ENCODE data around the gene MYDGF. TPM values are rescaled to one million over a fixed set of nuclear protein-coding genes. Genes with fewer than 3 reads are reported as not detected.

MYDGF gene
- total and polyA plus RNA-seq, 9 of the 15 experiments (the other 6 are each of a cell fraction or from before 2014, with no cell fraction given) = 4.2 to 141 (median 82.1) TPM

DNA sequence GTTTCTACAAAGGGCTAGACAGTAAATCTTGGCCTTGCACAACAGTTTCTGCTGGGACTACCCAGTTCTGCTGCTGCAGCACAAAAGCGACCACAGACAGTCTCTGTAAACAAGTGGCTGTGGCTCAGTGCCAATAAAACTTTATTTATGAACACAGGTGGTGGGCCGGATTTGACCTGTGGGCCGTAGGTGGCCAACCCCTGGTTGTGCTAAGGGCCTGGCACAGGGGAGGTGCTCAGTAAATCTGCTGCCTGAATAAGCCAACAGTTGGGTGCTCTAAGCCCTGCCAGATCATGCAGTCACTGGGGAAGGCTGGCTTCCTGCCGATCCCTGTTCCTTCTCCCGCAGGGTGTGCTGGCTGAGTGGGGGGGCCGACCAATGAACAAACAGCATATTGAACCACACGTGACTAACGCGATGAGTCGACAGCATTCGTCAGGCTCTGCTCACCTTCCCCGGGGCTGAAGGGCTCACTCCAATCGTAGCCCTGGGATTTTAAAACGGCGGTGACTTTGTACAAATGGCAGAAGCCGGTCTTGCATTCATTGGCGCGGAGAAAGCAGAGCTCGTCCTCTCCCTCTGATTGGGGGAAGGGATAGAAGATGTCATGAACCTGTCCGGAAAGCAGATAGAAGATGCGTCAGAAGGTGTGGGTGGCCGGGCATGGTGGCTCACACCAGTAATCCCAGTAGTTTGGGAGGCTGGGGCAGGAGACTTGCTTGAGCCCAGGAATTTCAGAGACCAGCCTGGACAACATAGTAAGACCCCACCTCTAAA, 24.3 kb upstream of the MYDGF start:
- no peak overlapping the region; the same call in 2 of the 3 replicates for H3K27ac ChIP-seq (ENCODE audit: extremely low read depth, low read depth, low read length)
- CTCF ChIA-PET (ENCODE audit: low intra/inter-chr PET ratio) = no interaction called here
- peaks cover 0 to 24% of the 10 kb centered on the region in 2 experiments; a peak in 2 of 5 replicates for H3K4me1 ChIP-seq (replicated peaks in 1 of 2; ENCODE audit: control insufficient read depth in 2 of 2, insufficient read depth in 2 of 2, low read length in 2 of 2)
- H3K27me3 ChIP-seq (ENCODE audit: control insufficient read depth in 2 of 2, insufficient read depth in 2 of 2, low read length in 2 of 2) = no peaks in the 10 kb centered on the region
- peaks cover 87% of the 10 kb centered on the region; the same call in 2 of the 3 replicates for H3K36me3 ChIP-seq (ENCODE audit: control insufficient read depth, insufficient read depth, low read length)
- H3K4me3 ChIP-seq = no peak overlapping the region
- DNase-seq (ENCODE audit: extremely low read depth in 1 of 4, low spot score in 3 of 4) = peak; percentile 34 to 69 (median 58)
- intact Hi-C loops (cut with micrococcal nuclease) (no loop called here), in situ Hi-C loops (cut with MboI) (no loop called here)
- H2AFZ ChIP-seq (ENCODE audit: low read depth, low read length) = no peak overlapping the region
- no peak overlapping the region for H3K4me2 ChIP-seq (ENCODE audit: insufficient read depth, low read length)
- peak; percentile 78 for FAIRE-seq
- H4K20me1 ChIP-seq (replicated peaks; ENCODE audit: control insufficient read depth, insufficient read depth, low read length) = no peaks in the 10 kb centered on the region
- peak overlapping the region in 1 of 2 experiments; percentile 69; a peak in 2 of 4 replicates for H3K9ac ChIP-seq (ENCODE audit: insufficient read depth in 1 of 2, low read depth in 2 of 2, low read length in 2 of 2)
- peak; percentile 67 for ATAC-seq
- no peaks in the 10 kb centered on the region for H3K9me3 ChIP-seq (replicated peaks; ENCODE audit: control insufficient read depth, insufficient read depth, low read depth, low read length)
- POLR2A ChIA-PET = no interaction called here
- WGBS (ENCODE audit: insufficient coverage, low coverage, missing lambda C conversion rate) = 62% methylated on average over 18 of the region's 22 CpGs
- no peaks in the 10 kb centered on the region for H3K79me2 ChIP-seq (ENCODE audit: control insufficient read depth, insufficient read depth, low read length)
- H3K9me1 ChIP-seq (ENCODE audit: control insufficient read depth, insufficient read depth, low read length) = no peaks in the 10 kb centered on the region
- BruUV-seq (replicated peaks) = no TSS peak
- TF ChIP-seq, protein P1, sequence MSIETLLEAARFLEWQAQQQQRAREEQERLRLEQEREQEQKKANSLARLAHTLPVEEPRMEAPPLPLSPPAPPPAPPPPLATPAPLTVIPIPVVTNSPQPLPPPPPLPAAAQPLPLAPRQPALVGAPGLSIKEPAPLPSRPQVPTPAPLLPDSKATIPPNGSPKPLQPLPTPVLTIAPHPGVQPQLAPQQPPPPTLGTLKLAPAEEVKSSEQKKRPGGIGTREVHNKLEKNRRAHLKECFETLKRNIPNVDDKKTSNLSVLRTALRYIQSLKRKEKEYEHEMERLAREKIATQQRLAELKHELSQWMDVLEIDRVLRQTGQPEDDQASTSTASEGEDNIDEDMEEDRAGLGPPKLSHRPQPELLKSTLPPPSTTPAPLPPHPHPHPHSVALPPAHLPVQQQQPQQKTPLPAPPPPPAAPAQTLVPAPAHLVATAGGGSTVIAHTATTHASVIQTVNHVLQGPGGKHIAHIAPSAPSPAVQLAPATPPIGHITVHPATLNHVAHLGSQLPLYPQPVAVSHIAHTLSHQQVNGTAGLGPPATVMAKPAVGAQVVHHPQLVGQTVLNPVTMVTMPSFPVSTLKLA (conservative IDR thresholded peaks at IDR 0.05) = no peak
- peak; percentile 67 for TF ChIP-seq FOSL1 (tag; conservative IDR thresholded peaks at IDR 0.05)
- TF ChIP-seq MCM7 (IDR thresholded peaks at IDR 0.05) = no peak
- TF ChIP-seq, protein P2, sequence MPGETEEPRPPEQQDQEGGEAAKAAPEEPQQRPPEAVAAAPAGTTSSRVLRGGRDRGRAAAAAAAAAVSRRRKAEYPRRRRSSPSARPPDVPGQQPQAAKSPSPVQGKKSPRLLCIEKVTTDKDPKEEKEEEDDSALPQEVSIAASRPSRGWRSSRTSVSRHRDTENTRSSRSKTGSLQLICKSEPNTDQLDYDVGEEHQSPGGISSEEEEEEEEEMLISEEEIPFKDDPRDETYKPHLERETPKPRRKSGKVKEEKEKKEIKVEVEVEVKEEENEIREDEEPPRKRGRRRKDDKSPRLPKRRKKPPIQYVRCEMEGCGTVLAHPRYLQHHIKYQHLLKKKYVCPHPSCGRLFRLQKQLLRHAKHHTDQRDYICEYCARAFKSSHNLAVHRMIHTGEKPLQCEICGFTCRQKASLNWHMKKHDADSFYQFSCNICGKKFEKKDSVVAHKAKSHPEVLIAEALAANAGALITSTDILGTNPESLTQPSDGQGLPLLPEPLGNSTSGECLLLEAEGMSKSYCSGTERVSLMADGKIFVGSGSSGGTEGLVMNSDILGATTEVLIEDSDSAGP (CRISPR knock-in tag; IDR thresholded peaks at IDR 0.05) = no peak
- no peak for TF ChIP-seq ZMIZ1 (IDR thresholded peaks at IDR 0.05; ENCODE audit: low read depth in 2 of 2, low read length in 2 of 2)
- no peak for TF ChIP-seq CBFA2T2 (conservative IDR thresholded peaks at IDR 0.05)
- TF ChIP-seq JUNB (CRISPR knock-in tag; conservative IDR thresholded peaks at IDR 0.05) = no peak
- TF ChIP-seq RAD51 (IDR thresholded peaks at IDR 0.05; ENCODE audit: borderline replicate concordance, low read depth) = peak; percentile 44; the same call in 1 of the 2 replicates
- TF ChIP-seq, protein P3, sequence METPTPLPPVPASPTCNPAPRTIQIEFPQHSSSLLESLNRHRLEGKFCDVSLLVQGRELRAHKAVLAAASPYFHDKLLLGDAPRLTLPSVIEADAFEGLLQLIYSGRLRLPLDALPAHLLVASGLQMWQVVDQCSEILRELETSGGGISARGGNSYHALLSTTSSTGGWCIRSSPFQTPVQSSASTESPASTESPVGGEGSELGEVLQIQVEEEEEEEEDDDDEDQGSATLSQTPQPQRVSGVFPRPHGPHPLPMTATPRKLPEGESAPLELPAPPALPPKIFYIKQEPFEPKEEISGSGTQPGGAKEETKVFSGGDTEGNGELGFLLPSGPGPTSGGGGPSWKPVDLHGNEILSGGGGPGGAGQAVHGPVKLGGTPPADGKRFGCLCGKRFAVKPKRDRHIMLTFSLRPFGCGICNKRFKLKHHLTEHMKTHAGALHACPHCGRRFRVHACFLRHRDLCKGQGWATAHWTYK (CRISPR knock-in tag; IDR thresholded peaks at IDR 0.05) = no peak
- TF ChIP-seq NFE2 (IDR thresholded peaks at IDR 0.05; ENCODE audit: low read depth) = peak; percentile 35; the same call in 1 of the 2 replicates

All from K562 (cell line).